NCI-H187 (cell line): ENCODE data around the gene DNAJC1.
"Not testable (repeated sequence)": the region's sequence is repeated elsewhere in the genome, so short reads cannot be mapped to it uniquely, and the experiment has no call there.

ENCODE experiments used
- DNase-seq, 2 experiments: peaks; one replicate each; lab custom pipeline; 2025; lab: John Stamatoyannopoulos, UW

DNAJC1 gene

GRCh38 chr10:21907436-21907835 is 96.1 kb downstream of the DNAJC1 start:
- DNase-seq = no peak

- DNase-seq = no peak
Observed at GRCh38 chr10:21904930-21905329, 98.6 kb downstream of the DNAJC1 start.

GRCh38 chr10:21899736-21900135 is 103.8 kb downstream of the DNAJC1 start:
- no peak for DNase-seq

- DNase-seq = no peak
Observed at GRCh38 chr10:21895932-21896331, 107.6 kb downstream of the DNAJC1 start.

GRCh38 chr10:21894648-21895342 is 108.7 kb downstream of the DNAJC1 start:
- DNase-seq = no peak

GRCh38 chr10:21891439-21891838 is 112.1 kb downstream of the DNAJC1 start:
- no peak for DNase-seq

GRCh38 chr10:21889477-21890275 is 113.9 kb downstream of the DNAJC1 start:
- no peak for DNase-seq

- DNase-seq = no peak
Observed at GRCh38 chr10:21888959-21889358, 114.6 kb downstream of the DNAJC1 start.

- DNase-seq = no peak
Observed at GRCh38 chr10:21885940-21886339, 117.6 kb downstream of the DNAJC1 start.

- no peak for DNase-seq
Observed at GRCh38 chr10:21873198-21873597, 130.3 kb downstream of the DNAJC1 start.

GRCh38 chr10:21872771-21873170 is 130.8 kb downstream of the DNAJC1 start:
- DNase-seq = not testable (repeated sequence)

- DNase-seq = no peak
Observed at GRCh38 chr10:21870849-21871248, 132.7 kb downstream of the DNAJC1 start.

- DNase-seq = not testable (repeated sequence)
Observed at GRCh38 chr10:21869087-21869486, 134.4 kb downstream of the DNAJC1 start.

GRCh38 chr10:21860718-21861117 is 142.8 kb downstream of the DNAJC1 start:
- DNase-seq = no peak

- DNase-seq = no peak
Observed at GRCh38 chr10:21858455-21858854, 145.1 kb downstream of the DNAJC1 start.

- DNase-seq = no peak
Observed at GRCh38 chr10:21849607-21850006, 153.9 kb downstream of the DNAJC1 start.

- DNase-seq = no peak
Observed at GRCh38 chr10:21843645-21844044, 159.9 kb downstream of the DNAJC1 start.

- DNase-seq = not testable (repeated sequence)
Observed at GRCh38 chr10:21841273-21841672, 162.3 kb downstream of the DNAJC1 start.

- not testable (repeated sequence) for DNase-seq
Observed at GRCh38 chr10:21837487-21837886, 166.0 kb downstream of the DNAJC1 start.

GRCh38 chr10:21834574-21834973 is 169.0 kb downstream of the DNAJC1 start:
- not testable (repeated sequence) for DNase-seq

GRCh38 chr10:21832821-21833130 is 170.8 kb downstream of the DNAJC1 start:
- DNase-seq = no peak

GRCh38 chr10:21831986-21832820 is 171.3 kb downstream of the DNAJC1 start:
- DNase-seq = no peak

- no peak for DNase-seq
Observed at GRCh38 chr10:21830037-21830436, 173.5 kb downstream of the DNAJC1 start.
